Hematopoietic multipotent progenitor cell treated with erythropoietin and hydrocortisone succinate and interleukin-3 and kit ligand, for 8 days (in vitro differentiated cells): ENCODE data around the gene ZNF780A.
"Not testable (repeated sequence)": the region's sequence is repeated elsewhere in the genome, so short reads cannot be mapped to it uniquely, and the experiment has no call there.

Experiments used
- DNase-seq: peaks from one replicate; pipeline ENCODE4 v3.0.0-alpha.2; 2015

ZNF780A gene

DNA sequence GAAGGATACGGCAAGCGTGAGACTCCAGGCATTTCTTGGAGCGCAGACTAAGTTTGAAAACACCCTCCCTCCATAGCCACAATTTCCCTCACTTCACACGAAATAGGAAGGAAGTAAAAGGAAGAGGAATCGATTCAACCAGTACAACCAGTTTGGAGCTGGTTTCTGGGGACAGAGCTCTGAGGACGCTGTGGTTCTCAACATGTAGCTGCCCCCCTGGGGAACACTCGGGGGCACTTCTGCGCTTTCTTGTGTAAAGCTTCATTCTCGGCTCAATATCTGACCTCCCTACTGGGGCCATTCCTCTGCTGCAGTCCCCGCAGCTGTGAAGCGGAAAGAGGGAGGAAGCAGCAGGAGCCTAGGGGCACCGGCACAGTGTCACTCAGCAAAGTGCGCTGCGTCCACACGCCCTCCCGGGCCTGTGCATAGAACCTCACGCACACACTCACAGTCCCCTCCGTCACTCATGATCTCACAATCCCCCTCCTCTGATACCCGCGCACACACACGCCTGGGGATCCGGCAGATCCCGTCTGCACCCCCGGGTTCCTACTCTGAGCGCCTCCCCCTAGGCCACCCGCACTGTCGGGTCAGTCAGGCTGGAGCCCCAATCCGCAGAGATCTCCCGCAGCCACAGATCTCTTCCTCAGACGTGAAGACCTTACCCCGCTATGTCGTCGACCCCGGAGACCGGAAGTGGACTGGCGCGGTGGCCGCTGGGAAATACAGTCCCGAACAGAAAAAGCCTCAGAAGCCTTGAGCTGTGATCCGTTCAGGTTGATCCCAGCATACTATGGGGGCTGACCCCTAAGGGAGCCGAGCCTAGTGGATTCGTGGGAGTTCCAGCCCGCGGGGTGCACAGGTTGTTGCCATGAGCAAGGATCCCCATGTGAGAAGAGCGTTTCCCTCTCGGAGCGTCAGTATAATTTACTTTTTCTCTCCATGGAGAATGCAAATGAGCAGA, at the start of gene ZNF780A:
ZNF780A (minus strand) TSS at position 703 of the 964 bp plus-strand sequence. CDS start 6,190 bp downstream, outside the sequence.
- peak; percentile 84 for DNase-seq

DNA sequence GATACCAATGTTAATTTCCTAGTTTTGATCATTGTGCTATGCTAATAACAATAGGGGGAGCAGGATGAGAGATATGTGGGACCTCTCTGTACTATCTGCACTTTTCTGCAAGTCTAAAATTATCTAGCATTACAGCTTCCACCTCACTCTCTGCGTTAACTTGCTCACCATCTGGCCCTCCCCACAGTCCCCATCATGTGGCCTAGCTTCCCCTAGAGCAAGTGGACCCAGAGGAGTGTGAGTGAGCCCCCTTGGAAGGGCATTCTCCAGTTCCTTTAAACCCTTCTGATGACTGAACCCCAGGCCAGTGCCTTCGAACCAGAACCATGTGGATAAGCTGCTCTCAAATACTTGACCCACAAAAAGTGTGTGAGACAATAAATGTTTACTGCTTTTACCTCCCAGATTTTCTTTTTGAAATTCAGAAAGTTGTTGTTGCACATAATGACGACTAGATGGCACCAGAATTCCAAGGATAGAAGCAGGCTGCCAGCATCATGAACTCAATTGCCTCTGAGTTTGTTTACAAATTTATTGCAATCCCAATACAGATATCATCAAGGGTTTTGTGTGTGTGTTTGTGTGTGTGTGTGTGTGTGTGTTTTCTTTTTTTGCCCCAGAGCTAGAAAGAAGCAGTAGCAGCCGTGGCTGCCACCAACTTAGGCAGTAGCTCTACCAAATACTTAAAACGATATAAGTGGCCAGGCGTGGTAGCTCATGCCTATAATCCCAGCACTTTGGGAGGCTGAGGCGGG, 49.0 kb upstream of the ZNF780A start:
- peak; percentile 53 for DNase-seq

DNA sequence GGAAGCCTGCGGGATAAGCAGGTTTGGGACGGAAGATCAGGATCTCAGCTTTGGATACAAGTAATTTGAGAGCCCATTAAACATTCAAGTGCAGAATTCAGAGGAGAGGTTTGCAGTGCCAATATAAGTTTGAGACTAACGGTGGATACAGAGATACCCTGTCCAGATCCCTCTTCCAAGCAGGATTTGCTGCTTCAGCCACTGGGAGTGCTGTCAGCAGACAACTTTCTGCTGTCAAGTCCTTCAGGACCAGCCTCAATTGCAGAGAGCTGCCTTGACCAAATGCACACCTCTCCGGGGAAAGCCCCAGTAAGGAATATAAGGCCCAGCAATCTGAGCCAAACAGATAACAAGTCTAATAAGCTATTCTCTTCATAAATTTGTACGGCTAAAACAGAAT, 46.1 kb upstream of the ZNF780A start:
- no peak for DNase-seq

DNA sequence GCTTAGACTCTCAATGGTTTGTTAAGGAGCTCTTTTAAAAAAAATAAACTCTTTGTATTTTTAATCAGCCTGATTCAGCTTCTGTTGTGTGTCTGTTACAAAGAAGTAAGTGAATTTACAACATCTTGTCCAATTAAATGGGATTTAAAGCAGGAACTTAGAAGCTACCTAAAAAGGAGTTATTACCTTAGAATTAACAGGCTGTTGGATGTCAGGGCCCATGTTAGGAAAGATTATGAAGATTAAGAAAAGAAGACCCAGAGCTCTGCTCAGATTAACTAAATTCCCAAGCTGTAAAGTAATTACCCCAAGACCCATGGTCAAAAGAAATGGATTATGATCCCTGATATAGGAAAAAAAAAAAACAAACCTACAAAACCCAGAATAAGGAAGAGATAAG, 44.1 kb upstream of the ZNF780A start:
- DNase-seq: no peak

DNA sequence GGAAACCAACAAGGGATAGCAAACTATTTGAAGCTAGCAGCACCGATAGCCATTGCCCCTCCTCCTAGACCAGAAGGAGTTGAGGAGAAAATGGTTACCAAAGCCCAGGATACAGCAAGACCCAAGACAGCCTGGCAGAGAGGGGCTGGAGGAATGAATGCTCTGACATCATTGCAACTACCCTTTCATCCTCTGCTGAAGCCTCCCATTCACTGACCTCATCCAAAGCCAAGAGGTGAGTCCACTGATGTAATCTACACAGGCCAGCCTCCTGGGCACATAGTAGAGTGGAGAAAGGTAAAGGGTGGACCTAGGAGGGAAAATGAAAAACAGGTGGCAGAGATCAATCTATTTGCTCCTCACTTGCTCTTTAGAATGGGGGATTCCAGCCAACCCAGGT, 42.7 kb upstream of the ZNF780A start:
- DNase-seq: no peak

DNA sequence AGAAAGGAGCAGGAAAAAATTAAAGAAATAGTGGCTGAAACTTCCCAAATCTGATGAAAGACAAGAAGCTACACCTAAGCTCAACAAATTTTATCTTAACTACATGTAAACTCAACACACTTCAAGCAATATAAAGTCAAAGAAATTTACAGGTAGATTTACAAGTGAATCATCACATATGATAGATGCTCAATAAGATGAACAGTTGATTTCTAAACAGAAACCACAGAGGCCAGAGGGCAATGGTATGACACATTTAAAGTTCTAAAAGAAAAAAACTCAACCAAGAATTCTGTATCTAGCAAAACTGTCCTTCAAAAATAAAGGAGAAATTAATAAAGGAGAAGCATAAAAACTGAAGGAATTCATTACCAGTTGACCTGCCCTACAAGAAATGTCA, 39.3 kb upstream of the ZNF780A start:
- DNase-seq: no peak

DNA sequence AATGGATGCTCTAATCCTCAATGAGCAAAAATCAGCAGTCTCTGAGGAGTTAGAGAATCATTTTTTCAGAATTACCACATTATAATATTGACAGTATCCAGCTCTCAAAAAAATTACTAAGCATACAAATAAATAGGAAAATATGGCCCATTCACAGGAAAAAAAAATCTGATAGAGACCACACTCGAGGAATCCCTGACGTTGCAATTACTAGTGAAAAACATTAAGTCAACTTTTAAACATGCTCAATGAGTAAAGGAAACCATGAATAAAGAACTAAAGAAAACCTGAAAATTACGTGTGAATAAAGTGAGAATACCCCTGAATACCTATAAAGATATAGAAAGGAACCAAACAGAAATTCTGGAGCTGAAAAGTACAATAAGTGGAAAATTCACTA, 38.7 kb upstream of the ZNF780A start:
- DNase-seq: no peak

DNA sequence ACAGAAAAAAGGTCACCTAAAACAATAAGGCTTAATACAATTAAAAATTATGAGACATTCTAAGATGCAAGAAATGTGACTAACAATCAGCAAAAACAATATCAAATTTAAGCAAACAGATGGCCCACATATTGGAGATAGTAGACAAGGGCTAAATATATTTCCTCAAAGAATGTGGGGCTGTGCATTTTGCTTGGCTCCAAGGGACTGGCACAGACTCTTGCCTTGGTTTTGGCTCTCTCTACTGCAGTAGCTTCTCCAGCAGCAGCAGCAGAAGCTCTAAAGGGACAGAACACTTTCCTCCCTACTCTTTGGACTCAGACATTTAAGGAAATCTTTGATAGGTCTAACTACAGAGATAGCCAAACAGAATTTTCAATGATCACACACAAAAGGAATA, 38.2 kb upstream of the ZNF780A start:
- no peak for DNase-seq

DNA sequence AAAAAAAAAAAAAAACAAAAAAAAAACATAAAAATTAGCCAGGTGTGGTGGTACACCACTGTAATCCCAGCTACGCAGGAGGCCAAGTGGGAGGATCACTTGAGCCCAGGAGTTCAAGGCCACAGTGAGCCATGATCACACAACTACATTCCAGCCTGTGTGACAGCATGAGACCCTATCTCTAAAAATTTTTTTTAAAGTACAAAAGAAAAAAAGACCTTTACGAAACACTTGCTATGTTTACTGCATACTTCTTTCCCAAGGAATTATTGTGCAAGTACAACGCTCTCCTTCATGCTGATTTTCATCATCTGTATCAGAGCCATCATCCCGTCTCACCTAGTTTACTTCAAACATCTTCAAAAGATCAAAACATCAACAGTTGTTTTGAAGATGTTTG, 28.6 kb upstream of the ZNF780A start:
- DNase-seq: no peak

DNA sequence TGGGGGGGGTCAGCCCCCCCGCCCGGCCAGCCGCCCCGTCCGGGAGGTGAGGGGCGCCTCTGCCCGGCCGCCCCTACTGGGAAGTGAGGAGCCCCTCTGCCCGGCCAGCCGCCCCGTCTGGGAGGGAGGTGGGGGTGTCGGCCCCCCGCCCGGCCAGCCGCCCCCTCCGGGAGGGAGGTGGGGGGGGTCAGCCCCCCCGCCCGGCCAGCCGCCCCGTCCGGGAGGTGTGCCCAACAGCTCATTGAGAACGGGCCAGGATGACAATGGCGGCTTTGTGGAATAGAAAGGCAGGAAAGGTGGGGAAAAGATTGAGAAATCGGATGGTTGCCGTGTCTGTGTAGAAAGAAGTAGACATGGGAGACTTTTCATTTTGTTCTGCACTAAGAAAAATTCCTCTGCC, 27.9 kb upstream of the ZNF780A start:
- not testable (repeated sequence) for DNase-seq

DNA sequence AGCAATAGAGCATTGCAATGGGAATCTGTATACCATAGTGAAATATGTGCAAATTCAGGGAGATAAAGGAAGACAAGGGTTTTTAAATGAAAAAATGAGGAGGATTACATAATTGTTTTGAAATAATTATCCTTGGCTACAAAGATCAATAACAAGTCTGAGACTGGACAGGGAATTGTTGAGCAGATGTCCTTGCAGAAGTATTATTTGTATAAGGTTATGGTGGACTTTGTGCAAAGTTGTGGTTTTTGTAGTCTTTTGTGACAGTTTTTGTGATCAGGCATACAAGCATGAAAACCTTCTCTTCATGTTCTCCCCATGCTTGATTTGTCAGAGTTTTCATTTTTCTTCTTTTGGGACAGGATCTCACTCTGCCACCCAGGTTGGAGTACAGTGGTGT, 25.3 kb upstream of the ZNF780A start:
- no peak for DNase-seq

DNA sequence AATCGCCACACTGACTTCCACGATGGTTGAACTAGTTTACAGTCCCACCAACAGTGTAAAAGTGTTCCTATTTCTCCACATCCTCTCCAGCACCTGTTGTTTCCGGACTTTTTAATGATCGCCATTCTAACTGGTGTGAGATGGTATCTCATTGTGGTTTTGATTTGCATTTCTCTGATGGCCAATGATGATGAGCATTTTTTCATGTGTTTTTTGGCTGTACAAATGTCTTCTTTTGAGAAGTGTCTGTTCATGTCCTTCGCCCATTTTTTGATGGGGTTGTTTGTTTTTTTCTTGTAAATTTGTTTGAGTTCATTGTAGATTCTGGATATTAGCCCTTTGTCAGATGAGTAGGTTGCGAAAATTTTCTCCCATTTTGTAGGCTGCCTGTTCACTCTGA, 23.4 kb upstream of the ZNF780A start:
- DNase-seq: not testable (repeated sequence)

DNA sequence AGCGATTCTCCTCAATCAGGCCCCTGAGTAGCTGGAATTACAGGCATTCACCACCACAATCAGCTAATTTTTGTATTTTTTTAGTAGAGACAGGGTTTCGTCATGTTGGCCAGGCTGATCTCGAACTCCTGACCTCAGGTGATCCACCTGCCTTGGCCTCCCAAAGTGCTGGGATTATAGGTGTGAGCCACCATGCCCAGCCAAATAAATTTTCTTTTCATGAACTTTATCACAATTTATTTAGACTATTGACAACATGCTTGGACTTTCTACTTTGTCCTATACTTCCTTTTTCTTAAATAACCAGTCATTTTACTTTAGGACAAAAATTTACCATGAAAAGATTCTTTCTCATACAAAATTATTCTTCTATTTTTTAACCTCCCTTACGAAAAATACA, 21.5 kb upstream of the ZNF780A start:
- DNase-seq: not testable (repeated sequence)

DNA sequence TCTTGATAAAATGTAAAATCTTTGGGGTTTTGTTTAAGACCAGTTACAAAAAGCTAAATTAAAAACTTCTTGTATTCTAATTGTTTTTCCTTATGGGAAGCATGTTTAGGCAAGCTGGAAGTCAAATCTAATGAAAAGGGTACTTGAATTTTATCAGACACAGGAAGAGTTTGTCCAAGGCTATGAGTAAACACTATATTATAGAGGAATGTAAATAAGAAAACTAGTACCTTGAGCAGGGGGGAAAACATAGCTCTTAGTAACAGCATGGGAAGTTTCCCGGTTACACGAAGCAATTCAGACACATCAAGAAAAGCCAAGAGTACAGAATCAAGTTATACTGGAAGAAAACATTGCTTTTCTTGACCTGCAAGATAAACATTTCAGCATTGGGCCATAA, 19.8 kb upstream of the ZNF780A start:
- no peak for DNase-seq

DNA sequence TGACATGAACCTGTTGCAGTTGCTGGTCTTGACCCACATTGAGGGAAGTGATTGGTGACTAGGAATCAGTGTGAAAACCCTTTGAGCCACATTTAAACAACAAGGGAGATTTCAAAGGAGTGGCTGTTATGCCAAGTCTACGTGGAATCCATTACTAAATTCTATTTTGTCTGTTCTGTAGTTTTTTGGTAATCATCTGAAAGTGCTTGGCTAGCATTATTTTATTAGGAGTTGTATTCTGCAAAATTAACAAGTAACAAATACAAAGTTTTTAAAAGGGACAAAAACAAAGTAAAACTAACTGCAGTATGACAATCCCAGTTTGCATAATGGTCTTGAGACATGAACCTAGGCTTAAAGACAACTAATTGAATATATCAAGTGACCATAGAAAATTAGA, 14.0 kb upstream of the ZNF780A start:
- no peak for DNase-seq

DNA sequence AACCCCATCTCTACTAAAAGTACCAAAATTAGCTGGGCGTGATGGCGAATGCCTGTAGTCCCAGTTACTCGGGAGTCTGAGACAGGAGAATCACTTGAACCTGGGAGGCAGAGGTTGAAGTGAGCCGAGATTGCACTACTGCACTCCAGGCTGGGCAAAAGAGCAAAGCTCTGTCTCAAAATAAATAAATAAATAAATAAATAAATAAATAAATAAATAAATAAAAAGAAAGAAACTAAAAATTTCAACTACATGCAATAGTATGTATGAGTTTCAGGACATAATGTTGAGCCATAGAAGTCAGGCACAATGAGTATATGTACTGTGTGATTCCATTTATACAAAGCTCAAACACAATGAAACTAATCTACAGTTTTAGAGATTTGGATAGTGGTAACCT, 12.9 kb upstream of the ZNF780A start:
- DNase-seq: no peak

DNA sequence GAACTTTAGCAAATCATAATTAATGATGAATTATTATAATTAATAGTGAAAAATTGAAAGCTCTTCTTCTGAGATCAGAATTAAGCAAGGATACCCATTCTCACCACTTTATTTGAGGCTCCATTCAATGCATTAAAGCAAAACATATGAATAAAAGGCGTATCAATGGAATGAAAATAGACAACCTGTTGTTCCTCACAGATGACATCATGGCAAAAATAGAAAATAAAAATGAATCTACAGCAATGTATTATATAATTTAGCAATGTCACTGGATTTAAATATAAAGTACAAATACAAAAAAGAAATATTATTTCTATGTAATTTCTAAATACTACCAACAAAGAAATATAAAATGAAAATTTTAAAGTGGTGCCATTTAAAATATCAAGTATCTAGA, 11.1 kb upstream of the ZNF780A start:
- no peak for DNase-seq

DNA sequence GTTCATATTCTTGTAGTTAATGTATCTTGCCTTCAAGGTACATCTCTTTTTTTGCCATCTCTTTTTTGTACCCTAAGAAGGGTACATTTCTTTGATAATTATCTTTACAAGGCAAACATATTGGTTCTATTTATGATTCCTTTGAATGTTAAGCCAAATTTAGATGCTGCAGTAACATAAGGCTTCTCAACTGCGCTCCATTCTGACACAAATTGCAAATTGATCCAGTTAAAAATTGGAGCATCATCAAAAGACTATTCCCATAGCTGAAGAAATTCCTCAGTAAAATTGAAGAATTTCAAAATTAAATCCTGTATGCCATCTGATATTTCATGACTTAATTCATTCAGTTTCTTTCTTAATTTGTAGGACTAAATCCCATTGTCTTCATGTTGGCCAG, 2.7 kb upstream of the ZNF780A start:
- no peak for DNase-seq

DNA sequence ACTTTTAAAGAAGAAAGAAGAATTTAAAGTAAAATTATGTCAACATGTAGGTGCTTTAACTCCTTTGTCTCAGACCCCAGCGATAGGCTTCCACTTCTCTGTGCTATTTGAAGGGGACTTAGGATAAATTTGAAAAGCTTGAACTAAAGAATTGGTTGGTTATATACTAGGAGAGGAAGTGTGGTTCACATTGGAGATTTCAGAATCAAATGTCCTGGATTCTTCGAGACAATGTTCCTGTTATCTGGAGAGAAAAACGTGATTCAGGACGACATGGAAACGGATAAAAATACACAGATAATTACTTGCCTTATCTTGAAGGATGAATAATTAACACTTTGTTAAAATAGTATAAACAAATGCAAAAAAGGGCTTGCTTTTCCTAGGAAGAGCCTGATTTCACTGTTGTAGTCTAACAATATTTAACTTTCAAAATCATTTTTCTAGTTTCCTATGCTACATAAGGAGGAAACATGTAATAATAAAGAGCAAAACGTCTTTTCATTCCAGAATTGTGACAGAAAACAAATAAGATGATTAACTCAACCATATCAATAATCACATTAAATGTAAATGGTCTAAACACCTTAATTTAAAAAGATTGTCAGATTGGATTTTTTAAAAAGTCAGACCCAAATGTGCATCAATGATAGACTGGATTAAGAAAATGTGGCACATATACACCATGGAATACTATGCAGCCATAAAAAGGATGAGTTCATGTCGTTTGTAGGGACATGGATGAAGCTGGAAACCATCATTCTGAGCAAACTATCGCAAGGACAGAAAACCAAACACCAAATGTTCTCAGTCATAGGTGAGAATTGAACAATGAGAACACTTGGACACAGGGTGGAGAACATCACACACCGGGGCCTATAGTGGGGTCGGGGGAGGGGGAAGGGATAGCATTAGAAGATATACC, 724 bp upstream of the ZNF780A start:
- no peak for DNase-seq

DNA sequence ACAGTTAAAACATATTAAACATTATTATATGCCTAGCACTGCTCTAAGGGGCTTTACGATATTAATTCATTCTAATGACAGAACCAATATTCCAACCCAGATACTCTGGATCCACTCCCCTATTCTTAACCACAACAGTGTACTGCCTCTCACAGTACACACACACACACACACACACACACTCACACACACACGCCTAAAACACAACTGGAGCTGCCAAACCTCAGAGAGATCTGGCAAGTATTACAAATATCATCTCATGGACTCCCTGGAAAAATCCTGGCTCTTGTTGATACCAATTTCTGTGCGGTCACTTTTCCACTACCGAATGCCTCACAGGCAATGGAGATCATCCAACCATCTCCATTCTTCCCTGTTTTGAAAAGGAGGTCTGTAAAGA, 1.3 kb downstream of the ZNF780A start:
- no peak for DNase-seq

DNA sequence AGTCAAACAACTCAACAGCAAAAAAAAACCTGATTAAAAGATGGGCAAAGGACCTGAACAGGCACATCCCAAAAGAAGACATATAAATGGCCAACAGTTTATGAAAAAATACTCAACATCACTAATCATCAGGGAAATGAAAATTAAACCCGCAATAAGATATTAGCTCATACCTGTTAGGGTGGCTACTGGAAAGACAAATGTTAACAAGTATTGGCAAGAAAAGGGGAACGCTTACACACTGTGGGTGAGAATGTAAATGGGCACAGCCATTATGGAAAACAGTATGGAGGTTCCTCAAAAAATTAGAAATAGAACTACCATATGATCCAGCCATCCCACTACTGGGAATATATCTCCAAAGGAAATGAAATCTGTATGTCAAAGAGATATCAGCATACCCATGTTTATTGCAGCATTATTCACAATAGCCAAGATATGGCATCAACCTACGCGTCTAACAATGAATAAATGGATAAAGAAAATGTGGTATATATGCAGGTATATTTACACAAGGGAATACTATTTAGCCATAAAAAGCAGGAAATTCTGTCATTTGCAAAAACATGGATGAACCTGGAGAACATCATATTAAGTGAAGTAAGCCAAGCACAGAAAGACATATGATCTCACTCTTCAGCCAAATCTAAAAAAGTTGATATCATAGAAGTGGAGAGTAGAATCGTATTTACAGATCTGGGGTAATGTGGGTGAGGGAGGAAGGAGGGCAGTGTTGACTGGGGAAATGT, 2.3 kb downstream of the ZNF780A start:
- no peak for DNase-seq

DNA sequence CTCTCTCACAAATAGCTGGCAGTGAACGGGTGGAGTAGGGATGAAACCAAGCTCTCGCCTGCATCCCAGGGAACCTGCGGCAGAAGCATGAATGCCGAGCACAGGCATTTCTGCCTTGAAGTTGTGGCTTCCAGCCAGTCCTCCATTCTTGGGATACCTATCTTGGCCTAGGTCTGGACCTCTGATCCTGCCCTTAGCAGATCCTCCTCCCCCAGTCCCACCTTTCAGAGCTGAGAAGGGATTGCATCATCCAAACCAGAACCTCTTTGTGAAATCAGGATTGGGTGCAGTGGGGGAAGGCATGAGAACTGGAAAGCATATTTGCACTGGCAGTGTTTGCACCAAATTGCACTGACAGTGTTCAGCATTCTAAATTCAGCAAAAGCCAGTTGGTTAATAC, 5.8 kb downstream of the ZNF780A start:
- DNase-seq: no peak
